ENCODE measurements around the gene HRC. TPM values are rescaled to one million over a fixed set of nuclear protein-coding genes. Genes with fewer than 3 reads are reported as not detected.
A peak's percentile ranks its signal among the peaks of the same experiment; 100 is the strongest.

HRC gene
- total RNA-seq, 1 donor from 2014 or later: 1.6 TPM

- H3K36me3 Mint-ChIP-seq (ENCODE audit: insufficient read depth): peaks cover 22% of the 10 kb centered on the region
- peaks cover 4% of the 10 kb centered on the region for H3K4me1 Mint-ChIP-seq (ENCODE audit: low read depth)
- no peak overlapping the region for H3K27ac Mint-ChIP-seq
- H3K4me3 Mint-ChIP-seq (ENCODE audit: low read depth): no peak overlapping the region
- H3K9me3 Mint-ChIP-seq (ENCODE audit: low read depth): no peaks in the 10 kb centered on the region
- TF ChIP-seq, protein P1, sequence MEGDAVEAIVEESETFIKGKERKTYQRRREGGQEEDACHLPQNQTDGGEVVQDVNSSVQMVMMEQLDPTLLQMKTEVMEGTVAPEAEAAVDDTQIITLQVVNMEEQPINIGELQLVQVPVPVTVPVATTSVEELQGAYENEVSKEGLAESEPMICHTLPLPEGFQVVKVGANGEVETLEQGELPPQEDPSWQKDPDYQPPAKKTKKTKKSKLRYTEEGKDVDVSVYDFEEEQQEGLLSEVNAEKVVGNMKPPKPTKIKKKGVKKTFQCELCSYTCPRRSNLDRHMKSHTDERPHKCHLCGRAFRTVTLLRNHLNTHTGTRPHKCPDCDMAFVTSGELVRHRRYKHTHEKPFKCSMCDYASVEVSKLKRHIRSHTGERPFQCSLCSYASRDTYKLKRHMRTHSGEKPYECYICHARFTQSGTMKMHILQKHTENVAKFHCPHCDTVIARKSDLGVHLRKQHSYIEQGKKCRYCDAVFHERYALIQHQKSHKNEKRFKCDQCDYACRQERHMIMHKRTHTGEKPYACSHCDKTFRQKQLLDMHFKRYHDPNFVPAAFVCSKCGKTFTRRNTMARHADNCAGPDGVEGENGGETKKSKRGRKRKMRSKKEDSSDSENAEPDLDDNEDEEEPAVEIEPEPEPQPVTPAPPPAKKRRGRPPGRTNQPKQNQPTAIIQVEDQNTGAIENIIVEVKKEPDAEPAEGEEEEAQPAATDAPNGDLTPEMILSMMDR (IDR thresholded peaks at IDR 0.05; ENCODE audit: unreplicated experiment): no peak
- H3K27me3 Mint-ChIP-seq: no peaks in the 10 kb centered on the region
- no peak for DNase-seq (ENCODE audit: low spot score, unreplicated experiment)
Observed at GRCh38 chr19:49109569-49110233, 45.5 kb downstream of the HRC start.

- DNase-seq (ENCODE audit: low spot score, unreplicated experiment): no peak
- H3K27ac Mint-ChIP-seq: peak overlapping the region; percentile 81
- peaks cover 22% of the 10 kb centered on the region for H3K36me3 Mint-ChIP-seq (ENCODE audit: insufficient read depth)
- no peak overlapping the region for H3K4me3 Mint-ChIP-seq (ENCODE audit: low read depth)
- peaks cover 4% of the 10 kb centered on the region for H3K4me1 Mint-ChIP-seq (ENCODE audit: low read depth)
- no peaks in the 10 kb centered on the region for H3K9me3 Mint-ChIP-seq (ENCODE audit: low read depth)
- no peaks in the 10 kb centered on the region for H3K27me3 Mint-ChIP-seq
- TF ChIP-seq, protein P1 (IDR thresholded peaks at IDR 0.05; ENCODE audit: unreplicated experiment): no peak
Observed at GRCh38 chr19:49109051-49109450, 46.1 kb downstream of the HRC start.

DNA sequence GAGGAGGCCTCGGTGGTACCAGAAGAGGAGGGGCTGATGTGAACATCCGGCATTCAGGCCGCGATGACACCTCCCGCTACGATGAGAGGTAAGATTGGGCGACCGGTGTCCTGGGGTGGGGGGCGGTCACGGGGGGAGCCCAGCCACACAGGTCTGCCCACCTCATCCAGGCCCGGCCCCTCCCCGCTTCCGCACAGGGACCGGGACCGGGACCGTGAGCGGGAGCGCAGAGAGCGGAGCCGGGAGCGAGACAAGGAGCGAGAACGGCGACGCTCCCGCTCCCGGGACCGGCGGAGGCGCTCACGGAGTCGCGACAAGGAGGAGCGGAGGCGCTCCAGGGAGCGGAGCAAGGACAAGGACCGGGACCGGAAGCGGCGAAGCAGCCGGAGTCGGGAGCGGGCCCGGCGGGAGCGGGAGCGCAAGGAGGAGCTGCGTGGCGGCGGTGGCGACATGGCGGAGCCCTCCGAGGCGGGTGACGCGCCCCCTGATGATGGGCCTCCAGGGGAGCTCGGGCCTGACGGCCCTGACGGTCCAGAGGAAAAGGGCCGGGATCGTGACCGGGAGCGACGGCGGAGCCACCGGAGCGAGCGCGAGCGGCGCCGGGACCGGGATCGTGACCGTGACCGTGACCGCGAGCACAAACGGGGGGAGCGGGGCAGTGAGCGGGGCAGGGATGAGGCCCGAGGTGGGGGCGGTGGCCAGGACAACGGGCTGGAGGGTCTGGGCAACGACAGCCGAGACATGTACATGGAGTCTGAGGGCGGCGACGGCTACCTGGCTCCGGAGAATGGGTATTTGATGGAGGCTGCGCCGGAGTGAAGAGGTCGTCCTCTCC is 47.4 kb downstream of the HRC start:
- Mint-ChIP-seq H3K27me3 (no peaks in the 10 kb centered on the region), H3K9me3 (ENCODE audit: low read depth) (no peaks in the 10 kb centered on the region), H3K27ac (no peak overlapping the region), H3K4me3 (ENCODE audit: low read depth) (no peak overlapping the region), H3K36me3 (ENCODE audit: insufficient read depth) (peaks cover 22% of the 10 kb centered on the region), H3K4me1 (ENCODE audit: low read depth) (no peaks in the 10 kb centered on the region)
- TF ChIP-seq, protein P1 (IDR thresholded peaks at IDR 0.05; ENCODE audit: unreplicated experiment): no peak
- no peak for DNase-seq (ENCODE audit: low spot score, unreplicated experiment)

DNA sequence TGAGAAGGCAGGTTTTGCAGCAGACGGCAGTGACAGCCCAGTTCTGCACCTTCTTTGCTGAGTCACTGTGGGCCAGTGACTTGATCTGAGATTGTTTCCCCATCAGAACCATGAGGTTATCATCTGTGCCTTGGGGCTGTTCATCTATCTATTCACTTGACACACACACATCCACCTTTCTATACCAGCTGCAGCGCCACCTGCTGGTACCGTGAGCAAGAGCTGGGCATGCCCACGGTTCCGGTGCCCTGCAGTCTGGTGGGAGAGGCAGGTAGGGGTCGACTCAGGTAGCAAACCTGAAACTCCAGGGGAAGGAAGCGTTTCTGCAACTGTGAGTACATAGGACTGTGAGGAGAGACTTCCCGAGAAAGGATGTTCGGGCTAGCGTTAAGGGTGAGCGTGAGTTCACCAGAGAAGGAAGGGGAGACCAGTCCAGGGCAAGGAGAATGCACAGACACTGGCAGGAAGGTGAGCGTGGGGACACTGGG is 48.5 kb downstream of the HRC start:
- Mint-ChIP-seq H3K27ac (peak overlapping the region; percentile 83), H3K4me3 (ENCODE audit: low read depth) (no peak overlapping the region), H3K9me3 (ENCODE audit: low read depth) (no peaks in the 10 kb centered on the region), H3K4me1 (ENCODE audit: low read depth) (no peaks in the 10 kb centered on the region), H3K27me3 (no peaks in the 10 kb centered on the region), H3K36me3 (ENCODE audit: insufficient read depth) (peaks cover 22% of the 10 kb centered on the region)
- DNase-seq (ENCODE audit: low spot score, unreplicated experiment): peak; percentile 48
- TF ChIP-seq, protein P1 (IDR thresholded peaks at IDR 0.05; ENCODE audit: unreplicated experiment): peak; percentile 85

DNA sequence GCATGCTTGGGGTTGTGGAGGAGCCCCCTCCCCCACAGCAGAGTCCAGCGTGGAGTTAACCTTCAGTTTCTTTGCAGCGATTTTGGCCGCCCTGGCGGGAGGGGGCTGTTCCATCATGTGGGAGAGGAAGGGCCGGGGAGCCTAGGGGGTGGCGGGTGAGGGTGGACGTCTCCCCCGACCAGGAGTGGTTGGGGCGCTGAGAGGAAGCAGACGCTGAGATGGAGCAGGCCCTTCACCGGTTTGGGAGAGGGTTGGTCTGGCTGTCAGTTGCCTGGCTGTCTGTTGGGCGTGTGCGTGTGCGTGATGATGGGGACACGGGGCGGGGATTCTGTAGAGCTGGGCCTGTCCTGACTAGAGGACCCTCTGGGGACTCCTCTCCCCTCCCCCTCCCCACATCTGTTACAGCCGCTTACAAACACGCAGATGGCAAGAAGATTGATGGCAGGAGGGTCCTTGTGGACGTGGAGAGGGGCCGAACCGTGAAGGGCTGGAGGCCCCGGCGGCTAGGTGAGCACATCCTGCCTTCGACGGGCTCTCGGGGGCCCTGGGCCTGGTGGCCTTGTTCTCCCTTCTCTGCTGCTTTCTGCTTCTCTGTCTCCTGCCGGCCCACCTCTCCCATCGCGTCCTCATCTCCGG is 50.8 kb downstream of the HRC start:
- Mint-ChIP-seq H3K9me3 (ENCODE audit: low read depth) (no peaks in the 10 kb centered on the region), H3K4me1 (ENCODE audit: low read depth) (no peaks in the 10 kb centered on the region), H3K27me3 (no peaks in the 10 kb centered on the region), H3K27ac (peak overlapping the region; percentile 76), H3K36me3 (ENCODE audit: insufficient read depth) (peaks cover 31% of the 10 kb centered on the region), H3K4me3 (ENCODE audit: low read depth) (no peak overlapping the region)
- DNase-seq (ENCODE audit: low spot score, unreplicated experiment): no peak
- TF ChIP-seq, protein P1 (IDR thresholded peaks at IDR 0.05; ENCODE audit: unreplicated experiment): no peak
